Endothelial cell of umbilical vein (primary cell): ENCODE data around the gene CGNL1. TPM values are rescaled to one million over a fixed set of nuclear protein-coding genes. Genes with fewer than 3 reads are reported as not detected.

Experiments used
- BruUV-seq: library from RNA; stranded (reverse); fragments of 400-500 nt; replicated peaks from 2 replicates; lab custom pipeline; 2021; lab: Mats Ljungman, UMichigan
- CTCF ChIA-PET: fragments of 300-600, 350-600 bp; sonication (Branson Sonifier 250); formaldehyde crosslinking; loops from one replicate; lab custom pipeline; 2021; ENCODE audit warnings: antibody characterized with exemption, inconsistent platforms; lab: Charles Lee
- POLR2A ChIA-PET: fragments of 300-600, 350-600 bp; sonication (Branson Sonifier 250); formaldehyde crosslinking; loops from one replicate; lab custom pipeline; 2021; ENCODE audit warnings: antibody characterized with exemption, inconsistent platforms; lab: Charles Lee
- DNase-seq: peaks from one replicate; pipeline ENCODE4 v3.0.0-alpha.2; 2011; ENCODE audit warnings: low read depth, low spot score
- FAIRE-seq: peaks from 2 replicates; lab custom pipeline; 2011; peaks lifted over from hg19 to GRCh38; lab: Jason Lieb, UNC
- H2AFZ ChIP-seq: 2 replicates; pipeline ENCODE4 v1.6.0; 2012; ENCODE audit warnings: low read depth, low read length, control low read depth, inconsistent platforms
- H3K27ac ChIP-seq: 2 replicates; pipeline ENCODE4 v1.5.1; 2011; ENCODE audit warnings: low read depth, mild to moderate bottlenecking, control low read depth, low read length, moderate library complexity; ENCODE audit not compliant: insufficient read depth
- H3K27me3 ChIP-seq, 2 experiments: 2 replicates each; pipeline versions ENCODE4 v1.6.0 to v1.6.1; 2011; ENCODE audit warnings: low read length in 2 of 2, mixed read lengths in 1 of 2; ENCODE audit not compliant: control insufficient read depth in 2 of 2, insufficient read depth in 2 of 2
- H3K36me3 ChIP-seq, 2 experiments: 2 replicates in 1 of 2; 3 replicates in 1 of 2; pipeline ENCODE4 v1.5.1; 2011; ENCODE audit warnings: low read length in 2 of 2, mild to moderate bottlenecking in 1 of 2, moderate library complexity in 1 of 2; ENCODE audit not compliant: control insufficient read depth in 2 of 2, insufficient read depth in 2 of 2; ENCODE audit errors: extremely low read depth in 1 of 2
- H3K4me1 ChIP-seq: 3 replicates; pipeline ENCODE4 v1.5.1; 2011; ENCODE audit warnings: mild to moderate bottlenecking, low read length; ENCODE audit not compliant: control insufficient read depth, insufficient read depth; ENCODE audit errors: extremely low read depth
- H3K4me2 ChIP-seq: 2 replicates; pipeline ENCODE4 v1.6.1; 2011; ENCODE audit warnings: low read length, control low read depth, mixed read lengths; ENCODE audit not compliant: insufficient read depth
- H3K4me3 ChIP-seq, 3 experiments: fragments of 200-600 bp in 1 of 3; sonication (generic), shearing (Covaris generic) in 1 of 3; replicated peaks in 1 of 3; 2 replicates each; pipeline ENCODE4 v1.5.1; 2011 to 2016; ENCODE audit warnings: control low read depth in 3 of 3, low read length in 3 of 3, mild to moderate bottlenecking in 2 of 3, inconsistent platforms in 1 of 3, low read depth in 1 of 3, moderate library complexity in 1 of 3; ENCODE audit not compliant: insufficient read depth in 1 of 3
- H3K79me2 ChIP-seq: 2 replicates; pipeline ENCODE4 v1.6.0; 2012; ENCODE audit warnings: low read length, inconsistent platforms; ENCODE audit not compliant: control insufficient read depth, insufficient read depth
- H3K9ac ChIP-seq: replicated peaks from 2 replicates; pipeline ENCODE3; 2011; ENCODE audit warnings: low read length, control low read depth; ENCODE audit not compliant: insufficient read depth; ENCODE audit errors: extremely low read depth
- H3K9me1 ChIP-seq: replicated peaks from 3 replicates; pipeline ENCODE4 v1.6.0; 2011; ENCODE audit warnings: mild to moderate bottlenecking, low read length; ENCODE audit not compliant: control insufficient read depth, insufficient read depth; ENCODE audit errors: extremely low read depth
- H3K9me3 ChIP-seq: replicated peaks from 2 replicates; pipeline ENCODE4 v1.5.1; 2012; ENCODE audit warnings: low read length, inconsistent platforms; ENCODE audit not compliant: control insufficient read depth, insufficient read depth
- H4K20me1 ChIP-seq: replicated peaks from 2 replicates; pipeline ENCODE3; 2011; ENCODE audit warnings: mild to moderate bottlenecking, low read length; ENCODE audit not compliant: control insufficient read depth, insufficient read depth; ENCODE audit errors: extremely low read depth
- EZH2 ChIP-seq: IDR thresholded peaks from 2 replicates; pipeline ENCODE4 v1.6.1; 2012; ENCODE audit warnings: borderline replicate concordance, low read depth, mild to moderate bottlenecking, moderate library complexity, low read length, inconsistent platforms; ENCODE audit not compliant: severe bottlenecking
- FOS ChIP-seq: IDR thresholded peaks from 2 replicates; pipeline ENCODE4 v1.6.1; 2011; ENCODE audit warnings: mild to moderate bottlenecking, low read length, moderate library complexity, borderline replicate concordance; ENCODE audit not compliant: insufficient read depth
- GATA2 ChIP-seq: IDR thresholded peaks from 2 replicates; pipeline ENCODE4 v1.7.0; 2011; ENCODE audit warnings: low read depth, mild to moderate bottlenecking, moderate library complexity, mixed read lengths, low read length; ENCODE audit not compliant: insufficient read length, insufficient read depth
- JUN ChIP-seq: IDR thresholded peaks from 2 replicates; pipeline ENCODE4 v1.6.1; 2011; ENCODE audit warnings: borderline replicate concordance, low read depth; ENCODE audit not compliant: insufficient read length, insufficient read depth
- MYC ChIP-seq: IDR thresholded peaks from one replicate; pipeline ENCODE4 v1.6.1; 2011; ENCODE audit warnings: mild to moderate bottlenecking, low read depth, low read length
- POLR2A ChIP-seq: IDR thresholded peaks from 2 replicates; pipeline ENCODE4 v1.6.1; 2012; ENCODE audit warnings: low read depth, mild to moderate bottlenecking, control low read depth, low read length
- POLR2AphosphoS5 ChIP-seq: IDR thresholded peaks from 2 replicates; pipeline ENCODE4 v1.6.1; 2012; ENCODE audit warnings: low read depth, mild to moderate bottlenecking, control low read depth, low read length, moderate library complexity; ENCODE audit not compliant: insufficient read depth
- dilution Hi-C: fragments of 300-500 bp; cut with MboI; formaldehyde crosslinking; loops from one replicate; pipeline ENCODE4 v1.15.0; 2019; ENCODE audit warnings: low sequenced_read_pairs; ENCODE audit not compliant: extremely low pct_ligation_motif_present
- intact Hi-C: fragments of 100-400 bp; cut with micrococcal nuclease; formaldehyde crosslinking; loops from one replicate; pipeline ENCODE4 v1.10.0; 2022
- polyA plus RNA-seq, 4 experiments: library from polyadenylated mRNA; depleted of rRNA in 3 of 4; stranded (reverse) in 3 of 4; unstranded in 1 of 4; fragments of >200 nt; gene quantifications; 2 replicates each; pipeline versions ENCODE4 v1.2.1 to v1.2.3, GENCODE V29; 2011 to 2012; ENCODE audit warnings: missing spikeins in 1 of 4
- total RNA-seq: library from RNA; stranded (reverse); gene quantifications from 2 replicates; pipeline ENCODE4 v1.2.3, GENCODE V29; 2021
- TF ChIP-seq, protein P1 (sequence below): IDR thresholded peaks from 2 replicates; pipeline ENCODE4 v1.6.1; 2011; ENCODE audit not compliant: insufficient read depth, insufficient read length
- TF ChIP-seq, protein P2 (sequence below), 2 donors: IDR thresholded peaks; 1 replicate in 1 of 2; 2 replicates in 1 of 2; pipeline ENCODE4 v1.5.1; 2011; ENCODE audit warnings: low read length in 2 of 2, mild to moderate bottlenecking in 2 of 2, moderate library complexity in 2 of 2, control low read depth in 1 of 2, inconsistent platforms in 1 of 2, low read depth in 1 of 2; ENCODE audit not compliant: insufficient read depth in 1 of 2; ENCODE audit errors: extremely low read depth in 1 of 2

The CGNL1 gene
- total and polyA plus RNA-seq, 2 donors (not counting 3 experiments of a cell fraction or from before 2014, with no cell fraction given), result 6.9 to 27.1 TPM

DNA sequence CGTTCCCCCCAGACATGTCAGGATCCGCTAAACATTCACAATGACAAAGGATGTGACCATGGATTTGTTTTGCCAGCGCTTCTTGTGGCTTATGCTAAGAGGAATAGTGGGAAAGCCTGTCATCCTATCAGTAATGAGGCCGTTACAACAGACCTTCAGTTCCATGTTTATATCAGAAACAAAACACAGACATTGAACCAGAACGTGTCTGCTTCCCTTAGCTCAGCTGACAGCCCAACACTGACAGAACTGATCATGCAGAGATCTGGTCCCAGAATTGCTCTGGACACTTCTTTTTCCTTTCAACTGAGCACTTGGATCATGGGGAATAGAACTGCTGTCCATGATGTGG is 157.1 kb downstream of the CGNL1 start:
- no peak overlapping the region for H2AFZ ChIP-seq
- ChIA-PET CTCF (interaction anchor here (0.7 to 2.1 kb wide), 2 partner anchors 9 to 218 kb away, joined by 3 to 14 read pairs; no protein-coding TSS in a partner anchor), POLR2A (no interaction called here)
- no peak overlapping the region for H3K4me3 ChIP-seq
- no TSS peak for BruUV-seq
- H3K79me2 ChIP-seq, result no peaks in the 10 kb centered on the region
- intact Hi-C loops (no loop called here), dilution Hi-C loops (loop anchor here (25.0 kb wide), 1 partner anchor 196 kb away; no protein-coding TSS in a partner anchor)
- no peak overlapping the region for H3K4me2 ChIP-seq
- no peak overlapping the region for H3K9ac ChIP-seq
- no peak for TF ChIP-seq FOS
- TF ChIP-seq, protein P1, sequence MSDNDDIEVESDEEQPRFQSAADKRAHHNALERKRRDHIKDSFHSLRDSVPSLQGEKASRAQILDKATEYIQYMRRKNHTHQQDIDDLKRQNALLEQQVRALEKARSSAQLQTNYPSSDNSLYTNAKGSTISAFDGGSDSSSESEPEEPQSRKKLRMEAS, result no peak
- H4K20me1 ChIP-seq, result no peaks in the 10 kb centered on the region
- no peak overlapping the region for H3K27ac ChIP-seq
- no peaks in the 10 kb centered on the region for H3K27me3 ChIP-seq
- peaks cover 0 to under 1% of the 10 kb centered on the region in 2 experiments for H3K36me3 ChIP-seq
- FAIRE-seq (no peak), DNase-seq (no peak)
- no peaks in the 10 kb centered on the region for H3K9me1 ChIP-seq
- no peaks in the 10 kb centered on the region for H3K9me3 ChIP-seq
- peaks cover 22% of the 10 kb centered on the region for H3K4me1 ChIP-seq

DNA sequence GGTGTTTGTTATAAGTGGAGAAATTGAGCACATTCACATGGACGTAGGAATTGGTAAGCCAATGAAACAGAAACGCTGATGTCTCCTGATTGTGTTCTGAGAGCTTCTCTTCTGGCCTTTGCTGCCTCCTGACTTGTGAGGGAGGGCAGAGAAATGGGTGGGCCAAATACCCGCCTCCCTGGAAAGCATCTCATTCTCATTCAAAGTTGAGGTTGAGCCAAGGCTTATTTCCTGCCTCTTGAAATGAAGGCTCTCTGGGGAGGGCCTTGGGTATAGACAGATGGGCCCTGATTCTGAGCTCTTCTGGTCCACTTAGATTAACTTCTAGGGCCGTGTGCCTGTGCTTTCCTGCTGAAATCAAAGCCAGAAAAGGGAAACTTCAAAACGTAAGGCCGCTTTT is 158.0 kb downstream of the CGNL1 start:
- no peaks in the 10 kb centered on the region for H3K9me1 ChIP-seq
- H3K27me3 ChIP-seq, result no peaks in the 10 kb centered on the region
- no peak overlapping the region for H3K4me3 ChIP-seq
- no peaks in the 10 kb centered on the region for H3K79me2 ChIP-seq
- no peaks in the 10 kb centered on the region for H3K9me3 ChIP-seq
- no peak overlapping the region for H3K4me2 ChIP-seq
- no peaks in the 10 kb centered on the region for H3K36me3 ChIP-seq
- no peak overlapping the region for H2AFZ ChIP-seq
- BruUV-seq, result no TSS peak
- intact Hi-C loops, result no loop called here
- TF ChIP-seq, protein P1, result no peak
- TF ChIP-seq, protein P2, sequence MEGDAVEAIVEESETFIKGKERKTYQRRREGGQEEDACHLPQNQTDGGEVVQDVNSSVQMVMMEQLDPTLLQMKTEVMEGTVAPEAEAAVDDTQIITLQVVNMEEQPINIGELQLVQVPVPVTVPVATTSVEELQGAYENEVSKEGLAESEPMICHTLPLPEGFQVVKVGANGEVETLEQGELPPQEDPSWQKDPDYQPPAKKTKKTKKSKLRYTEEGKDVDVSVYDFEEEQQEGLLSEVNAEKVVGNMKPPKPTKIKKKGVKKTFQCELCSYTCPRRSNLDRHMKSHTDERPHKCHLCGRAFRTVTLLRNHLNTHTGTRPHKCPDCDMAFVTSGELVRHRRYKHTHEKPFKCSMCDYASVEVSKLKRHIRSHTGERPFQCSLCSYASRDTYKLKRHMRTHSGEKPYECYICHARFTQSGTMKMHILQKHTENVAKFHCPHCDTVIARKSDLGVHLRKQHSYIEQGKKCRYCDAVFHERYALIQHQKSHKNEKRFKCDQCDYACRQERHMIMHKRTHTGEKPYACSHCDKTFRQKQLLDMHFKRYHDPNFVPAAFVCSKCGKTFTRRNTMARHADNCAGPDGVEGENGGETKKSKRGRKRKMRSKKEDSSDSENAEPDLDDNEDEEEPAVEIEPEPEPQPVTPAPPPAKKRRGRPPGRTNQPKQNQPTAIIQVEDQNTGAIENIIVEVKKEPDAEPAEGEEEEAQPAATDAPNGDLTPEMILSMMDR (IDR thresholded peaks at IDR 0.05; ENCODE audit: extremely low read depth in 1 of 2, insufficient read depth in 1 of 2, low read depth in 1 of 2, low read length in 2 of 2), result no peak
- TF ChIP-seq POLR2A (no peak), GATA2 (no peak), FOS (no peak), EZH2 (no peak), JUN (no peak), MYC (no peak), POLR2AphosphoS5 (no peak)
- H4K20me1 ChIP-seq, result no peaks in the 10 kb centered on the region
- H3K9ac ChIP-seq, result no peak overlapping the region
- DNase-seq, result peak; percentile 31
- FAIRE-seq, result peak; percentile 55
- peaks cover 22% of the 10 kb centered on the region for H3K4me1 ChIP-seq
- ChIA-PET CTCF (interaction anchor here (0.5 to 2.3 kb wide), 8 partner anchors 8 to 1043 kb away, joined by 3 to 14 read pairs (median 4); no protein-coding TSS in a partner anchor), POLR2A (no interaction called here)
- dilution Hi-C loops, result loop anchor here (25.0 kb wide), 1 partner anchor 197 kb away; no protein-coding TSS in a partner anchor
- H3K27ac ChIP-seq, result no peak overlapping the region
